Liver (tissue), 9 donors: Measurements from ENCODE around the gene PTTG1IP. TPM values are rescaled to one million over a fixed set of nuclear protein-coding genes. Genes with fewer than 3 reads are reported as not detected.

Experiments
- DNase-seq: peaks from one replicate; pipeline ENCODE4 v3.0.0-alpha.2; 2017; ENCODE audit warnings: low spot score
- H3K27ac ChIP-seq, 2 donors: one replicate each; pipeline ENCODE4 v1.7.0; 2013; ENCODE audit warnings: inconsistent platforms in 2 of 2, low read length in 2 of 2, control low read depth in 1 of 2, low read depth in 1 of 2, mild to moderate bottlenecking in 1 of 2
- H3K27me3 ChIP-seq, 4 donors: one replicate each; pipeline versions ENCODE4 v1.6.1 to v1.7.0; 2013; ENCODE audit warnings: low read length in 3 of 4, inconsistent platforms in 1 of 4, mild to moderate bottlenecking in 1 of 4, moderate library complexity in 1 of 4; ENCODE audit not compliant: control insufficient read depth in 4 of 4, insufficient read depth in 4 of 4
- H3K36me3 ChIP-seq, 4 donors: one replicate each; pipeline versions ENCODE4 v1.6.1 to v1.7.0; 2013; ENCODE audit warnings: low read length in 3 of 4, mild to moderate bottlenecking in 3 of 4, low read depth in 1 of 4, moderate library complexity in 1 of 4; ENCODE audit not compliant: control insufficient read depth in 4 of 4, insufficient read depth in 3 of 4
- H3K4me1 ChIP-seq, 4 donors: one replicate each; pipeline versions ENCODE4 v1.6.1 to v1.7.0; 2013; ENCODE audit warnings: low read length in 3 of 4, mild to moderate bottlenecking in 3 of 4, moderate library complexity in 1 of 4; ENCODE audit not compliant: control insufficient read depth in 4 of 4, insufficient read depth in 4 of 4
- H3K4me3 ChIP-seq, 3 donors: one replicate each; pipeline versions ENCODE4 v1.6.1 to v1.7.0; 2013; ENCODE audit warnings: low read length in 3 of 3, control low read depth in 1 of 3, low read depth in 1 of 3, mild to moderate bottlenecking in 1 of 3
- H3K9ac ChIP-seq, 2 donors: one replicate each; pipeline ENCODE4 v1.7.0; 2013; ENCODE audit warnings: low read length in 2 of 2, mild to moderate bottlenecking in 2 of 2, moderate library complexity in 2 of 2, control low read depth in 1 of 2, low read depth in 1 of 2
- H3K9me3 ChIP-seq, 4 donors: one replicate each; pipeline versions ENCODE4 v1.6.1 to v1.7.0; 2013; ENCODE audit warnings: low read length in 3 of 4; ENCODE audit not compliant: control insufficient read depth in 4 of 4
- CTCF ChIP-seq: fragments of 150-350 bp; IDR thresholded peaks from 2 replicates; pipeline ENCODE4 v1.5.1; 2017; ENCODE audit warnings: improper control_type of control experiment, low read depth, low read length; ENCODE audit not compliant: missing input control
- EGR1 ChIP-seq, 2 donors: IDR thresholded peaks; 2 replicates each; pipeline ENCODE4 v1.6.1; 2016 to 2018; ENCODE audit warnings: antibody characterized with exemption in 2 of 2, low read depth in 2 of 2
- MAX ChIP-seq: IDR thresholded peaks from 2 replicates; pipeline ENCODE4 v1.6.1; 2016; ENCODE audit warnings: antibody characterized with exemption
- RAD21 ChIP-seq, 2 donors: IDR thresholded peaks; 2 replicates each; pipeline ENCODE4 v1.6.1; 2016; ENCODE audit warnings: antibody characterized with exemption in 2 of 2, mild to moderate bottlenecking in 2 of 2
- REST ChIP-seq: IDR thresholded peaks from 2 replicates; pipeline ENCODE4 v1.6.1; 2016; ENCODE audit warnings: antibody characterized with exemption, mild to moderate bottlenecking
- YY1 ChIP-seq: IDR thresholded peaks from 2 replicates; pipeline ENCODE4 v1.6.1; 2016; ENCODE audit warnings: antibody characterized with exemption, mild to moderate bottlenecking
- WGBS: extraction: QIAGEN DNeasy Blood & Tissue Kit; methylation state at CpG from one replicate; pipeline ENCODE4 v1.1.7; 2013; 5-methylcytosine and 5-hydroxymethylcytosine counted together
- polyA plus RNA-seq, 2 donors: library from polyadenylated mRNA; stranded (reverse) in 1 of 2; unstranded in 1 of 2; fragments of 200-250 nt in 1 of 2; fragments of >200 nt in 1 of 2; fragmentation: Nextera tagmentation in 1 of 2; extraction: Ambion mirVana in 1 of 2; gene quantifications; one replicate each; pipeline versions ENCODE4 v1.2.1 to v1.2.3, GENCODE V29; 2013 to 2015
- total RNA-seq, 2 donors: library from RNA; depleted of rRNA; stranded (reverse); fragments of >200 nt; gene quantifications; one replicate each; pipeline ENCODE4 v1.2.3, GENCODE V29; 2014
- TF ChIP-seq, protein P1 (sequence below): IDR thresholded peaks from 2 replicates; pipeline ENCODE4 v1.6.1; 2016; ENCODE audit warnings: antibody characterized with exemption
- donor health status: healthy.
- donor health status: healthy.
- donor health status: healthy.
- donor health status: healthy.
- donor health status: healthy.

Gene PTTG1IP
- total and polyA plus RNA-seq, 4 donors, result 62.0 to 94.0 (median 79.8) TPM

DNA sequence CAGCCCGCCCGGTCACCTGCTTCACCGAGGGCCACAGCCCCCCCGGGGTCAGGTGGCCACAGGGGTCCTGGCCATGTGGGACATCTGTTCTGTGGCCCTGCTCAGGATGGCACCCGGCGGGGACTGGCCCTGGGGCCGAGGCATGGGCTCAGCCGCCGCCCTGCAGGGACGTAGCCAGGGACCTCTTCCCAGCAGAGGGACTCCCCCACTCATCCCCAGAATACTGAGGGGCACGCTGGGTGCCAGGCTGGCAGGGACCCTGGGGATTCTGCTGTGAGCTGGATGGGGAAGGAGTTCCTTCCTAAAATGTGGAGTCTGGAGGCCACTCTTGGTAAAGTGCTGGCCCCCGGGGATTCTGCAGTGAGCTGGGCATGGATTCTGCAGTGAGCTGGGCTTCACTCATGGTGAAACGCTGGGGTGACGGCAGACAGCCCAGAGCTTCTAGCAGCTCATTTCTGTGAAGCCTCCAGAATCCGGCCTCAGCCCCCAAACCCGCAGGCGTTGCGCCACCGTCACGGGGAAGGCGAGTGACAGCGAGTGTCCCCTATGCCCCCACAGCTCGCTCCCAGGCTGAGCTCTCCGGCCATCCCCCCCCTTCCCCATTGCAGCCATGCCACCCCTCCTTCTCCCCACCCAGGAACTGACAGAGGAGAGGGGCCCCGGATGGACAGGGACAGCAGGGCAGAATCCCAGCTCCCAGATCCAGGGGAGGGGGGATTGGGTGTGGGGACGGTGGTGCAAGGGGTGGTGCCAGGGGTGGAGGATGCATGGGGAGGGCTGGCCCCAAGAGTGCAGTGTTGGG is 45.8 kb upstream of the PTTG1IP start:
- no peaks in the 10 kb centered on the region for H3K36me3 ChIP-seq
- TF ChIP-seq EGR1 (IDR thresholded peaks at IDR 0.05; ENCODE audit: low read depth in 2 of 2), result no peak
- no peak for TF ChIP-seq MAX
- DNase-seq, result no peak
- no peaks in the 10 kb centered on the region for H3K27me3 ChIP-seq
- peaks cover 3 to 21% (median 18%) of the 10 kb centered on the region in 4 donors for H3K4me1 ChIP-seq
- H3K27ac ChIP-seq, result peak overlapping the region in 1 of 2 donors; percentile 38
- H3K4me3 ChIP-seq, result peak overlapping the region in 1 of 3 donors; percentile 27
- H3K9me3 ChIP-seq, result no peaks in the 10 kb centered on the region
- 78% methylated on average over 22 of the region's 26 CpGs for WGBS
- no peak overlapping the region for H3K9ac ChIP-seq

DNA sequence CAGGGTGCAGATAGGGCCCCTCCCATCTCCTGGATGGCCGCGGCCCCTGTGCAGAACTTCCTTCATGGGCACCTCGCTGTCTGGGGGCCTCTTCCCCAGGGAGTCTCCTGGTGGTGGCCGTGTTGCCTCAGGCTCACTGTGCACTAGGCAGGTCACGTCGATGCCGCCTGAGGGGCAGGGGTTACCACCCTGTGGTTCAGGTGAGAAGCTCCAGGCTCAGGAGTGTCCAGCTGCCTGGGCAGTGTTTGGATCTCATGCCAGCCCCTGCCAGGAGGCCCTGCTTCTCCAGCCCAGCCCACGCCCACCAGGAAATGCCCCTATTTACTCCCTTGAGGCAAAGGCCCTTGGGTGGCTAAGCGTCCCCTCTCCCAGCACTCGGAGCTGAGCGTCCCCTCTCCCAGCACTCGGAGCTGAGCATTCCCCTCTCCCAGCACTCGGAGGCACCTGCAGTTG is 45.1 kb upstream of the PTTG1IP start:
- no peak for DNase-seq

More for the DNA sequence above, 45.1 kb upstream of the PTTG1IP start:
- Histone ChIP-seq H3K4me3 (no peak overlapping the region), H3K27me3 (no peaks in the 10 kb centered on the region), H3K9ac (no peak overlapping the region), H3K27ac (no peak overlapping the region), H3K36me3 (no peaks in the 10 kb centered on the region), H3K9me3 (no peaks in the 10 kb centered on the region), H3K4me1 (peaks cover 9 to 28% (median 25%) of the 10 kb centered on the region in 4 donors)
- no peak for TF ChIP-seq EGR1 (IDR thresholded peaks at IDR 0.05; ENCODE audit: low read depth in 2 of 2)
- TF ChIP-seq MAX, result no peak
- TF ChIP-seq RAD21 (IDR thresholded peaks at IDR 0.05), result no peak
- no peak for TF ChIP-seq REST
- TF ChIP-seq YY1, result no peak
- TF ChIP-seq, protein P1, sequence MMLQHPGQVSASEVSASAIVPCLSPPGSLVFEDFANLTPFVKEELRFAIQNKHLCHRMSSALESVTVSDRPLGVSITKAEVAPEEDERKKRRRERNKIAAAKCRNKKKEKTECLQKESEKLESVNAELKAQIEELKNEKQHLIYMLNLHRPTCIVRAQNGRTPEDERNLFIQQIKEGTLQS, result no peak
- no peak for TF ChIP-seq CTCF
- WGBS, result 73% methylated on average over 13 of the region's 13 CpGs
